Endothelial cell of umbilical vein (primary cell): ENCODE data around the gene SLC19A1.

Experiments used
- CTCF ChIP-seq, 2 donors: IDR thresholded peaks; 1 replicate in 1 of 2; 2 replicates in 1 of 2; pipeline ENCODE4 v1.5.1; 2011; ENCODE audit warnings: low read length in 2 of 2, mild to moderate bottlenecking in 2 of 2, moderate library complexity in 2 of 2, control low read depth in 1 of 2, inconsistent platforms in 1 of 2, low read depth in 1 of 2; ENCODE audit not compliant: insufficient read depth in 1 of 2; ENCODE audit errors: extremely low read depth in 1 of 2
- JUN ChIP-seq: IDR thresholded peaks from 2 replicates; pipeline ENCODE4 v1.6.1; 2011; ENCODE audit warnings: borderline replicate concordance, low read depth; ENCODE audit not compliant: insufficient read length, insufficient read depth
- MAX ChIP-seq: IDR thresholded peaks from 2 replicates; pipeline ENCODE4 v1.6.1; 2011; ENCODE audit not compliant: insufficient read depth, insufficient read length

- TF ChIP-seq MAX (no peak), JUN (no peak), CTCF (IDR thresholded peaks at IDR 0.05; ENCODE audit: extremely low read depth in 1 of 2, insufficient read depth in 1 of 2, low read depth in 1 of 2, low read length in 2 of 2) (no peak)
These were observed 9.3 kb downstream of the SLC19A1 start for GRCh38 chr21:45532826-45533360.
